GM12891 (cell line): ENCODE measurements around the gene BTRC.

Source experiments
- DNase-seq: peaks from one replicate; pipeline ENCODE4 v3.0.0; 2011; ENCODE audit warnings: low spot score; ENCODE audit not compliant: insufficient read length
- FAIRE-seq: peaks from 2 replicates; lab custom pipeline; 2011; peaks lifted over from hg19 to GRCh38; lab: Jason Lieb, UNC
- PAX5 ChIP-seq: IDR thresholded peaks from 2 replicates; pipeline ENCODE4 v1.6.1; 2011; ENCODE audit warnings: low read length, moderate library complexity, mild to moderate bottlenecking; ENCODE audit not compliant: insufficient read depth, severe bottlenecking
- POLR2A ChIP-seq: IDR thresholded peaks from 2 replicates; pipeline ENCODE4 v1.6.1; 2011; ENCODE audit warnings: low read depth, low read length, control low read depth
- POLR2AphosphoS5 ChIP-seq: IDR thresholded peaks from 2 replicates; pipeline ENCODE4 v1.6.1; 2011; ENCODE audit warnings: low read depth, low read length, control low read depth
- POU2F2 ChIP-seq: IDR thresholded peaks from 2 replicates; pipeline ENCODE4 v1.6.1; 2011; ENCODE audit warnings: low read depth, mild to moderate bottlenecking, control low read depth, low read length, moderate library complexity
- SPI1 ChIP-seq: IDR thresholded peaks from 2 replicates; pipeline ENCODE4 v1.6.1; 2011; ENCODE audit warnings: low read depth, low read length, control low read depth
- TAF1 ChIP-seq: IDR thresholded peaks from 2 replicates; pipeline ENCODE4 v1.6.1; 2011; ENCODE audit warnings: low read depth, low read length, control low read depth

The BTRC gene

GRCh38 chr10:101442456-101442800, 88.5 kb downstream of the BTRC start:
- DNase-seq (no peak), FAIRE-seq (no peak)
- TF ChIP-seq POU2F2 (no peak), SPI1 (no peak)

- FAIRE-seq (peak; percentile 28), DNase-seq (no peak)
- TF ChIP-seq TAF1, result no peak
- no peak for TF ChIP-seq POU2F2
- no peak for TF ChIP-seq POLR2AphosphoS5
- TF ChIP-seq PAX5, result no peak
- no peak for TF ChIP-seq SPI1
- no peak for TF ChIP-seq POLR2A
These were observed 90.3 kb downstream of the BTRC start for GRCh38 chr10:101444058-101444898.

GRCh38 chr10:101446071-101446470, 92.1 kb downstream of the BTRC start:
- TF ChIP-seq SPI1 (no peak), POLR2AphosphoS5 (no peak), POLR2A (no peak), TAF1 (no peak), POU2F2 (no peak), PAX5 (no peak)
- DNase-seq, result no peak
- no peak for FAIRE-seq

GRCh38 chr10:101446947-101447346, 93.0 kb downstream of the BTRC start:
- TF ChIP-seq TAF1 (no peak), SPI1 (no peak), POLR2A (no peak), POLR2AphosphoS5 (no peak), POU2F2 (no peak), PAX5 (no peak)
- no peak for DNase-seq
- FAIRE-seq, result no peak

GRCh38 chr10:101447477-101447876, 93.5 kb downstream of the BTRC start:
- TF ChIP-seq PAX5 (no peak), POU2F2 (no peak), POLR2AphosphoS5 (no peak), SPI1 (no peak), TAF1 (no peak), POLR2A (no peak)
- FAIRE-seq (no peak), DNase-seq (no peak)

- peak; percentile 23 for FAIRE-seq
- TF ChIP-seq POLR2AphosphoS5, result no peak
- no peak for TF ChIP-seq PAX5
- no peak for TF ChIP-seq POLR2A
- TF ChIP-seq TAF1, result no peak
- no peak for TF ChIP-seq POU2F2
- no peak for TF ChIP-seq SPI1
- DNase-seq, result no peak
These were observed 96.5 kb downstream of the BTRC start for GRCh38 chr10:101450277-101451080.

- TF ChIP-seq POU2F2 (no peak), POLR2A (no peak), POLR2AphosphoS5 (no peak), SPI1 (no peak), TAF1 (no peak), PAX5 (no peak)
- FAIRE-seq, result no peak
- DNase-seq, result no peak
These were observed 97.3 kb downstream of the BTRC start for GRCh38 chr10:101451261-101451660.

- no peak for DNase-seq
- FAIRE-seq, result no peak
These were observed 97.7 kb downstream of the BTRC start for GRCh38 chr10:101451667-101452069.

GRCh38 chr10:101452176-101452575, 98.2 kb downstream of the BTRC start:
- no peak for FAIRE-seq
- DNase-seq, result no peak
- TF ChIP-seq POLR2A (no peak), POU2F2 (no peak), SPI1 (no peak)

More at GRCh38 chr10:101451667-101452069, 97.7 kb downstream of the BTRC start:
- TF ChIP-seq POLR2A (no peak), POLR2AphosphoS5 (no peak), SPI1 (no peak), POU2F2 (no peak), TAF1 (no peak), PAX5 (no peak)

GRCh38 chr10:101452593-101452992, 98.6 kb downstream of the BTRC start:
- DNase-seq, result no peak
- TF ChIP-seq POU2F2 (no peak), PAX5 (no peak), SPI1 (no peak), POLR2AphosphoS5 (no peak), TAF1 (no peak), POLR2A (no peak)
- FAIRE-seq, result no peak

GRCh38 chr10:101453318-101453717, 99.4 kb downstream of the BTRC start:
- DNase-seq (no peak), FAIRE-seq (no peak)
- TF ChIP-seq POU2F2 (no peak), POLR2AphosphoS5 (no peak), POLR2A (no peak), TAF1 (no peak), PAX5 (no peak), SPI1 (no peak)
